GM18499 (cell line): ENCODE results near the gene SYT13.
"Not testable (repeated sequence)": the region's sequence is repeated elsewhere in the genome, so short reads cannot be mapped to it uniquely, and the experiment has no call there.

Source experiments
- ATAC-seq: cut with Tn5 transposase; IDR thresholded peaks from one replicate; pipeline ENCODE4 v1.9.1; 2021; ENCODE audit warnings: moderate number of reproducible peaks; ENCODE audit not compliant: insufficient read depth, unreplicated experiment

The SYT13 gene

DNA sequence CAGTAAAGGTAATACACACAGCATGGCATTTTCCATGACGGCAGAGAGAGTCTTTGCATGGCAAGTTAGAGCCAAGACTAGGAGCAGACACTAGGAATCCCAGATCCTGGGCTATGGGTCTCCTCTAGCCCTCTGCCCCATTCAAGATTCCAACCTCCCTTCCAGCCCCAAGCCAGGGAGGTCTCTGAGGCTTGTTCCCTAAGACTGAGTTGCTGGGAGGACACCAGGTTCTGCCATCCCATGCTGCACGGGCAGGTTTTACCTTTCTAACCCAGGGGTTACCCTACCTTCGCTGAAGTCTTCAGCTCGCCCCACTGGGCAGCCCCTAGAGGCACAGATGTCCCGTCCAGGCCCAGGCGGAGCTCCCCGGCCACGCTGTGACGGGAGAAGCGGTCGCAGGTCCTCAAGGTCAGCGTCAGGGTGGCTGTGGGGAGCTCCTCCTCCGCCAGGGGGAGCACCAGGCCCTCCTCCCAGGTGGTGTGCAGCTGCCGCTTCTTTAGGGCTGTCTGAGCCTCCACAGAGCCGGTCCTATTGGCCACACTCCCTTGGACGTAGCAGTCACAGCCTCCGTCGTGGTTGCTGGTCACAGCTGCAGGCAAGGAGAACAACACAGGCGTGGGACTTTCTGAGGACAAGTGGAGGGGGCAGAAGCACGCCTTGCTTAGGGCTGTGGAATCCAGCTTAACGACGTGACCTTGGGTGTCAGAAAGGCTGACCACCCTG, 33.8 kb downstream of the SYT13 start:
- ATAC-seq = no peak

DNA sequence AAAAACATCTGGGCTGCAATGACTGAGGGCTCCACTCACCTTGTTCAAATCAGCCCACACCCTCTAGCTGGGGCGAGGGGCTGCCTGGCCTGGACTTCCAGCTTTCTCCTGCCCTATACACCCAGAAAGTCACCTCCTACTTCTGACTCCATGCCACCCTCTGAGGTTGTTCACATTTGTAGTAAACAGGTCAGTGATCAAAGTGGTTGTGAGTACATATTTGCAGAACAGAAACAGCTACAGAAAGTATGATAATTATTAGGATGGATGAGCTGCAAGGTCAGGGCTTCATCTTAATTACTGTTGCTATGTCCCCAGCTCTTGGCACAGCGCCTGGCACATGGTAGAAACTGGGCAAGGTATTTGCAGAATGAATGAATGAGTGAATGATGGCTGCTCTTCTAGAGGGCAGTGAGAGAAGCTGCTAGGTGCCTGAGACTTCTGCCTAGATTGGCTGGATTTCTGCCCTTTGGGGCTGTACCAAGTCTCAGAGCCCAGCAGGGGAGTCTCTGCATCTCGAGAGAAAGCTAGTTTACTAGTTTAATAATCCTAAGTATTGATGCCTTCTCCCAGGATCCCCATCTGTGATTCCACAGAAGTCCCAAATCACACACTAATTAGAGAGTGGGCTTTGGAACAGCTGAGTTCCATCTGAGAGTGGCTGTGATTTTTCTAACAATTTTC, 36.0 kb downstream of the SYT13 start:
- ATAC-seq = no peak

DNA sequence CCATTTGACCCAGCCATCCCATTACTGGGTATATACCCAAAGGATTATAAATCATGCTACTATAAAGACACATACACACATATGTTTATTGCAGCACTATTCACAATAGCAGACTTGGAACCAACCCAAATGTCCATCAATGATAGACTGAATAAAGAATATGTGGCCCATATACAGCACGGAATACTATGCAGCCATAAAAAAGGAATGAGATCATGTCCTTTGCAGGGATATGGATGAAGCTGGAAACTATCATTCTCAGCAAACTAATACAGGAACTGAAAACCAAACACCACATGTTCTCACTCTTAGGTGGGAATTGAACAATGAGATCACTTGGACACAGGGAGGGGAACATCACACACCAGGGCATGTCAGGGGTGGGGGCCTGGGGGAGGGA, 36.8 kb downstream of the SYT13 start:
- ATAC-seq = not testable (repeated sequence)

DNA sequence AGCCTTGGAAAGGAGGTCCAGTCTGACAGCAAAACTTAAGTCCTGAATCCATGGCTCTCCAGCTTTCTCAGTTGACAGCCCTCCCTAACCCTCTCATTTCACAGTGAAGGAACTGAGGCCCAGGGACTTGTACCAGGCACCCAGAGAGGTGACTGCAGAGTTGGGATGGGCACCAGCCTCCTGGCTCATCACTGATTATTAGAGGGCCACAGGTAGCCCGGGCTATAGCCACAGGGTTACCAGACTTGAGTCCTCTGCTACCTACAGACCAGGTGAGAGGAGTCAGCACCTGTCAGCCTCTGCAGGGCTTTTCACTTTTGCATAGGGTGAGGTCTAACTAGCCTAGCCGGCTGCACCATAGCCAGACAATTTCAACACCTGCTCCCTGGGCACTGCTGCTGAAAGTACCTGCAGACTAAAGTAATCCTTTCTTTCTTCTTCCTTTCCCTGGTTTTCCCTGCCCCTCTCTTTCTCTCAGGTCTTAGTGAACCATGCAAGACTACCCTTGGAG, 37.6 kb downstream of the SYT13 start:
- ATAC-seq = no peak

DNA sequence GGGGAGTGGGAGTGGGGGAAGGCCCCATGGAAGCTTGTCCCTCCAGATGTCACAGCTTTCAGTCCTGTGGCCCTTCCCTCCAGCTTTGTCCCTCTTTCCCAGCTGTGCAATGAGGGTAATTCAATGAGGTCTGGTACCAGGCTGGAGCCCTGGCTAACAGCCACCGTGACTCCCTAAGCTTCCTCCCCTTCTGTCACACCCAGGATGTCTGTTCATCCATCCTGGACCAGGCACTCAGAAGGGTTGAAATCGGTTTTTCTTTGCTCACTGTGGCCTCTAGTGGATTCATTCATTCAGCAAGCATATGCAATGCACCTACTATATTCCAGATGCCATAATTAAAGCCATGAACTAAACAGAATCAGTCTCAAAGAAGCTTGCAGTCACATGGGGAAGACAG, 38.7 kb downstream of the SYT13 start:
- ATAC-seq = no peak

DNA sequence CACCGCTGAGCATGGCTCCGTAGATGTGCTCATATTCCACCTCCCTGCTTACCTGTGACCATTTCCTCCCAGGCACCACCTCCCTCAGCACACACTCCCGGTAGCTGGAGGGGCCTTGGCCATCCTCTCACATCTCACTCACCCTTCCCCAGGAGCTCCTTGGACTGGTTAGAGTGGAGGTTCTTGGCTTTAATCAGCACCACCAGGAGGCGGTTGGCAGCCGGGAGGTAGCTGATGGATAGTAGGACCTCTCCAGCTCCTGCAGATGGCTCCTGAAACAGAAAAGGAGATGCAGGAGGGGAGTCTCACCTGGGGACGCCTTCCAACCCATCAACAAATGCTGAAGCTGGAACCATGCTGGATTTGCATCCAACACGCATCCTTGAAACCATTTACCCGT, 39.9 kb downstream of the SYT13 start:
- ATAC-seq = no peak

DNA sequence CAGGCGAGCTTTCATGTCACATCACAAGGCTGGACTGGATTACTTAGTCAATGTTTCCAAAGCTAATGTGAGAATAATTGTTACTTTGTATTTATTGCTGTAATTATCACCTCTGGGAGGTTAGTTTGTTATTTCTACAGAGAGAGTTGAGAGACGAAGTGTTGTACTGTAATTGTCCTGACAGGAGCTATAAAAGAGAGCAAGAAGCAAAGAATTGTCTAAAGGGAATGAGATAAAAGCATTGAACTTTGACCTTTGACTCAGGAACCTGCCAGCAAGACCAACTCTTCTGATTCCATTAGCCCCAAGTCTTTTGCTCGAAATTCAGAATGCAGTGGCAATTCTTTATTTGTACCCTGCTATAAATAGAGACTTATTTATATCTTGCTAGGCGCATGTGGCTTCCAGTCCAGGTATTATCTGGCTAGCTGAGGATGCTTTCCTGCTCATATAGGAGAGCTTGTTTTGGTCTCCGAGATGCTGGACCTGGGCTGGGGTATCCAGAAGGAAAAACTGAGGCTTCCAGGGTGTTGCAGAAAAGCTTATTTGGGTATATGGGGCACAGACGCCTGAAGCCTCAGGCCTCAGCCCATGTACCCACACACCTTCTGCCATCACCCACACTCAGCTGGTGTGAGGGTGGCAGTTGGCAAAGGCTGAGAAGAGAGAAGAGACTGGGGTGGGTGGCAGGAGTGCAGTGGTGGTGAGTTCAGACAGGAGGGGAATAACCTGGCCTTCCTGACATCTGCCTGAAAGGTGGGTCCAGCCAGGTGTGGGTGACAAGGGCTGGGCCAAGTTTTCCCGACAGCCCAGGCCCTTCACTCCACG, 40.7 kb downstream of the SYT13 start:
- ATAC-seq = no peak

DNA sequence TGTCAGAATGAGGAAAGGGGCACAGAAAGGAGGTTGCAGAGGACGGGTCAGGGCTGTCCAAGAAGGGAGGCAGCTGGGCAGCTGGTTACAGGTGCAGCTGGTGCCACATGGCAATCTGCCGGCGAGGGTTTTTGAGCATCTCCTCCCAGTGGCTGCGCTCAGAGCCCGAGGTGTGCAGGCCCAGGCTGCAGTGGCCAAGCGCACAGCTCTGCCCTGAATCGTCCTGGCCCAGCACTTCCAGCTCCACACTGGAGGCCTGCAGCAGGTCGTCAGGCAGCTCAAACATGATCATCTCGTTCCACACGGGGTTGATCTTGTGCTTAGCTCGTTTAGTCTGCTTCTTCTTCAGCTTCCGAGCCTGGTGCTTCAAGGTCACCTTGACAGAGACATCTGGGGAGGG, 42.2 kb downstream of the SYT13 start:
- ATAC-seq = no peak

DNA sequence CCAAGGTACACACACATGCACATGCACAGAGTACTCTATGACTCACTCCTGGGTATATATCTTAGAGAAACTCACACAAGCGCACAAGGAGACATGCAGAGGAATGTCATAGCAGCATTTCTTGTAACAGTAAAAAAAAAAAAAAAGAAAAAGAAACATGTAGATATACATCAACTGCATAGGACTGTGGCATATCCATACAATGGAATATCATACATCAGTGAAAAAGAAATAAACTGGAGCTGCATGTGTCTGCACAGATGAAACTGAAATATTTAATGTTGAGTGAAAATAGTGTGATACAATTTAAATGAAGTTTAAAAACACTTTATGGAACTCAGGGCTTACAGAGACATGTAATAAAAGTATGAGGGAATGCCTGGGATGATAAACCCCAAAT, 46.4 kb downstream of the SYT13 start:
- ATAC-seq = no peak

DNA sequence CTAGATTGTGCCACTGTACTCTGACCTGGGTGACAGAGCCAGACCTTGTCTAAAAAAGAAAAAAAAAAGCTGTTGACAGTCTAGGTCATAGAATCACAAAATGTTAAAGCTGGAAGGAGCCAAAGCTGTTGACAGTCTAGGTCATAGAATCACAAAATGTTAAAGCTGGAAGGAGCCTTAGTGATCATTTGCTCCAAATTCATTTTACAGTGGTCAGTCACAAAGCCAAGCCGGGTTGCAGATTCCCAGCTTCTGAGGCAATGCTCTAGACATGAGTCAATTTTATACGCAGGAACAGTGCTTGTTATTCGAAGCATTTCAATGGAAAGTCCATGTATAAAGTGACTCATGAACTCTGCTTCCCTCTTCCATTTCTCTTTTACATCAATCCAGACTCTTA, 47.4 kb downstream of the SYT13 start:
- no peak for ATAC-seq

DNA sequence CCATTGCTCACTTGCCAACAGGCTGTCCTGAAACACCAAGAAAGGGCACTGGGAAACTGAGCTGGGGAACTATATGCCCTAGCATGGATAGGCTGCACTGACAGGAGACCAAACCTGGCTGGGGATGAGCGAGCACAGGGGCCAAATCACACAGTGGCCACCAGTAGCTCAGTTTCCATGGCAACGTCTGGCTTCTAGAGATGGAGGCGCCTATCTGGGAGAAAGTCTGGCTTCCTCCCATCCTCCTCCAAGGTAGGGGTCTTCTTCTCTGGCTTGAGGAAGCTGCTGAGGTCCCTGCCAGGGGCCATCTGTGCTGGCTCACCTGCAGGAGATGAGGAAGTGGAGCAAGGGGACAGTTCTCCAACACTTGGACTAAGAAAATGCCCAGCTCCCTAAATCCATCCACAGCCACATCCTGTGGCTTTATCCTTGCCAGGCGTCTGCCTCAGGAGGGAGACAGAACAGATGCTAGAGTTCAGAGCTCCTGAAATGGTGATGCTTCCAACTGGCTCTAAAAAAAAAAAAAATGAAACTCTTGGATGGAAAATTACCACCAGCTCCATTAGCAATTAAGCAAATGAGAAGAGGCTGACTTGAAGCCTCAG, 48.3 kb downstream of the SYT13 start:
- ATAC-seq = no peak

DNA sequence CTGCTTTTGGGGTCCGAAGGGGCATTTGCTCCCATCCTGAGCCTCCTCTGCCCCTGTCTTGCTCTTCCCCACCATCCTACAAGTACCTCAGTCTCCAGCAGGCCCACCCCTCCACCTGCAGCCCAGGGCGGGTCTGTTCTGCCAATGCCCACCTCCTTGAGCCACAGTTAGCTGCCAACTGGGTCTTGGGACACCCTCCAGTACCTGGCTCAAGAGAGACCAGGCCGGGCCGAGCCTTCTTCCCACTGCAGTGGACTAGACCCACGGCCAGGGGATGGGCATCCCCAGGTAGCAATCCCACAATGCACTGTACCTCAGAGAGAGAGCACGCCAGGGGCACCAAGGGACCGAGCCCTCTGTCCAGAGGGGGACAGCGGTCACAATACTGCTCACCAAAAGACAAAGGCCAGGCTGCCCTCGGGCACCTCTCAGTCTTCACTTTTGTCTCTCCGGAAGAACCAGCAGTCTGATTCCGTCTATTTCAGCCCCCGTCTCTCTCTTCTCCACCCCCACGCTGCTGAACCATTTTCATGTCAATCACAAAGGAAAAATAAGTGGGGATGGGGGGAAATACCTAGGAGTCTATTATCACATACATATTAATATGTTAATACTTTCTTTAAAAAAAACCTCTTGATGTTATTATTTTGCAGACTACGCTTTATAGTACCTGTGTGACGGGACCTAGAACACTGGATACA, 51.7 kb downstream of the SYT13 start:
- no peak for ATAC-seq

DNA sequence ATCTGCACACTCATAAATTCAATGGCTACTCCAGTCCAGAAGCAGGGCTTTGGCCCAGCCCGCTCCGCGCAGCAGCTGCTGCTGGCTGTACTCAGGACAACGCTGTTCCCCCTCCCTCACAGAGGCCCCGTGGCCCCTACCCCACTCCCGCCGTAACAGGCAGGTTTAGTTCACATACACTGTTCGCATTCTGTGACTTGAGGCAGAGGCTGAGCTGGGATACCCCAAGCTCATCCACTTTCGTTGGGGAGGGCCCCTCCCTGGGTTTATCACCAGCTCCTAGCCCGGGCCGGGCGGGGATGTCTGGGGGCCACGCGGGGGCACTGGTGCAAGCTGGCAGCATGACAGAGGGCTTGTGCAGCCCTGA, 52.4 kb downstream of the SYT13 start:
- ATAC-seq = no peak

DNA sequence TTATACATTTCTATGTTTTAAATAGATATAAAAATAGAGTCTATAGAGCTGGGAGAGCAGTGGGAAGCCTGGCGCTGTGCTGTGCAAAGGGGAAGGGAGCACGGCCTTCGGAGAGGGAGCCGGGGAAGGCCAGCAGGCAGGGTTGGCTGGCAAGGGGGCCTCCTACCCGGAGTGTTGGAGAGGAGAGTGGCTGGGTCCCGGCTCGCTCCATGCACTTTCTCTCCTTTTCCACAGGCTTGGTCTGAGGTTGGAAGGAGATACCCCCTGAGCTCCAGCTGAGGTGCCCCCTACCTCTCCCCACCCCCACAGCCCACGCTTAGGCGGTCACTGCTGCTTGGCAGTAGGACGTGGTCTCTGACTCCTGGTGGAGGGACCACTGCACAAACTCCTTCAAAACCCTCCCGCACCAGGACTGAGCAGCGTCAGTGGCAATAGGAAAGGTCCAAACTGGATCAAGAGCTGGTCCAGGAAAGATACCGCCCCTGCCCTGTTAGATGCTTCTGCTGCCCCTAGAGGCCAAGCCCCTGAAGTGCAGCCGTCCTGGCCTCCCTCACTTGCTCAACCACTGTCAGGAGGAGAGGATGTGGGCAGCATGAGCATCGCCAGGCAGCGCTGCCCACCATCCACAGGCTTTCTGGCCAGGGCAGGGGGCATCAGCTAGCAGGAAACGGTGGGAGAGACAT, 52.9 kb downstream of the SYT13 start:
- no peak for ATAC-seq

DNA sequence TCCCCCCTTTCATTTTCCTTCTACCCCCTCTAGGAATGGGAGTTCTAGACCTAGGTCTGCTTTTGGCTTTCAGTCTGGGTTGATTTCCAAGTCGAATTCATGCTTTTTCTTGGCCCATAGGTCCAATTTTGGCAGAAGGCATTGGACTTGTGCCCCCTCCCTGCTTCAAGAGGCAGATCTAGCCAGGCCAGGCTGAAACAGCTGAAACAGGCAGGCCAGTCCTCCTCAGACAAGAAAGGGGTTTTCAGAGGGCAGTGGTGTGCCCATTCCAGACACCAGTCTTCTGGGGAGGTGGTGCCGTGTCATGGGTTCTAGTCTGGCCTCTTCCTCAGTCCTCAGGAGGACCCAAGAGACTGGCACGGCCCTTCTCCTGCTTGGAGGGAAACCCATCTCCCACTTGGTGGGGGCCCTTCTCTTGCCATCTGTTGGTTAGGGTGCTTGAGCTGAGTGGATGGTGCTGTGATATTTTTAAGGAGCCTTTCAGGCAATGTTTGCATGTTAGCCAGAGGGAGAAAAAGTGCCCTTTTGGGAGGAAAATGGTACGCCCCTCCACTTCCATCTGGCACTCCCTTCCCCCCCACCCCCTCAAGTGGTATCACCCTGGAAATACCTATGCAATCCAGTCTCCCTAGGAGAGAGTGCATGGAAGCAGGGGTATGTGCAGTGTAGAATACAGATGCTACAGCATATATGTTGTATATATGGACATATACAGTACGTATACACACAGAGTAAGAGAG, 53.6 kb downstream of the SYT13 start:
- ATAC-seq = no peak

DNA sequence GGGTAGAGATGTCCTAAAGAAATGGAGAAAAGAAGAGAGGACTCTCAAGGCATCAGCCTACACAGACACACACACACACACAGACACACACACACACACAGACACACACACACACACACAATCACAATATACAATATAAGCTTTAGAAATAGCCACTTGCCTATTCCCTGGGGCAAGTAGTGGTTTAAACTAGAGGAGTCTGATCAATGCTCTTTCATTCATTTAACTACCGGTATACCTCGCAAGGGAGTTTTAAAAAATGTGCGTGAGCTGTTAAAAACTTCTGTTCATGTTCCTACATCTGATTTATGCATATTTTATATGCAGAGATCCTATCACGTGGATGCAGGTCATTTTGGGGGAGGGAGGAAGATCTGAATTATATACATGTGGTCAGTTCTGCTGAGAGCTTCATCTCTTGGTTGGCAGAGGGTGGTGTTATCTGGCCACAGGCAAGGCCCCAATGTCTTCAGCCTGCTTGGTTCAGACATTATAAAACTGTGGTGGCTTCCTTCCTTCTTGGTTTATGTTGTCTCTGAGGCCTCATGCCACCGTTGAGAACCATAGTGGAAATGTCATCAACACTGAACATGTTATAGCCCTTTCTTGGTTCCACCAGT, 56.6 kb downstream of the SYT13 start:
- no peak for ATAC-seq

DNA sequence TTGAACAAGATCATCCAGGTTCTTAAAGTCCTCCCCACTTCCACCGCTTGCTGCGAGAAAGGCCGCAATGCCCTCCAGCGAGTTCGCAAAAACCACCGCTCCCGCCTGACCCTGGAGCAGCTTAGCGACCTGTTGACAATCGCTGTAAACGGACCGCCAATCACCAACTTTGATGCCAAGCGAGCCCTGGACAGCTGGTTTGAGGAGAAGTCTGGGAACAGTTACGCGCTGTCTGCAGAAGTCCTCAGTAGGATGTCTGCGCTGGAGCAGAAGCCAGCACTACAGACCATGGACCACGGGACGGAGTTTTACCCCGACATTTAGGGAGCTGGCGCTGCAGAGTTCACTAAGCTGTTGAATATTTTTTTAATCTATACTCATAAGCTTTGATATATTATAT, 58.3 kb downstream of the SYT13 start:
- no peak for ATAC-seq

DNA sequence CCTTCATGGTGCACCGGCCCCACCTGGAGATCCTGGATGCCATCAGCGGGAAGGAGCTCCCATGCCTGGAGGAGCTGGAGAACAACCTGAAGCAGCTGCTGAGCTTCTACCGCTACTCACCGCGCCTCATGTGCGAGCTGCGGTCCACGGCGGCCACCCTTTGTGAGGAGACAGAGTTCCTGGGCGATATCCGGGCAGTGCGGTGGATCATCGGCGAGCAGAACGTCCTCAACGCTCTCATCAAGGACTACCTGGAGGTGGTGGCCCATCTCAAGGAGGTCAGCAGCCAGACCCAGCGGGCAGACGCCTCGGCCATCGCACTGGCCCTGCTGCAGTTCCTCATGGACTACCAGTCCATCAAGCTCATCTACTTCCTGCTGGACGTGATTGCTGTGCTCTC, 59.2 kb downstream of the SYT13 start:
- no peak for ATAC-seq
